Stimulated activated CD8-positive, alpha-beta memory T cell treated with anti-CD3 and anti-CD28 coated beads, Interleukin-12 subunit alpha, Interleukin-12 subunit beta, amount 100 ng/mL, for 4 hours (primary cell): Measurements from ENCODE around the gene BBX.

Experiments
- DNase-seq: peaks from one replicate; pipeline ENCODE4 v3.0.0-alpha.2; 2020; ENCODE audit warnings: low read depth

The BBX gene

GRCh38 chr3:107846279-107846852 is 323.6 kb downstream of the BBX start:
- DNase-seq, result no peak

GRCh38 chr3:107847791-107848190 is 325.0 kb downstream of the BBX start:
- no peak for DNase-seq

- no peak for DNase-seq
Measured at GRCh38 chr3:107848351-107848915, 325.7 kb downstream of the BBX start.

- no peak for DNase-seq
Measured at GRCh38 chr3:107850681-107851080, 327.9 kb downstream of the BBX start.

GRCh38 chr3:107853821-107854220 is 331.1 kb downstream of the BBX start:
- DNase-seq, result no peak

- DNase-seq, result no peak
Measured at GRCh38 chr3:107854733-107855132, 332.0 kb downstream of the BBX start.

GRCh38 chr3:107855710-107856109 is 332.9 kb downstream of the BBX start:
- no peak for DNase-seq

GRCh38 chr3:107857854-107858253 is 335.1 kb downstream of the BBX start:
- DNase-seq, result no peak

GRCh38 chr3:107858876-107859275 is 336.1 kb downstream of the BBX start:
- DNase-seq, result no peak
